Skin epidermis (tissue), 12 donors: ENCODE measurements around the gene ANO1.
"Not testable (repeated sequence)": the region's sequence is repeated elsewhere in the genome, so short reads cannot be mapped to it uniquely, and the experiment has no call there.

ENCODE experiments used
- H3K27ac ChIP-seq, 21 experiments: fragments of 200-600 bp; sonication (generic) in 11 of 21; one replicate each; pipeline ENCODE4 v1.5.0; 2020; ENCODE audit warnings: mild to moderate bottlenecking in 3 of 21, inconsistent platforms in 2 of 21, moderate library complexity in 2 of 21
- H3K4me3 ChIP-seq, 7 experiments: fragments of 200-600 bp; sonication (generic) in 2 of 7; one replicate each; pipeline ENCODE4 v1.5.0; 2020; ENCODE audit warnings: inconsistent platforms in 2 of 7, mild to moderate bottlenecking in 2 of 7, moderate library complexity in 1 of 7

The ANO1 gene

GRCh38 chr11:70200212-70200844, 122.2 kb downstream of the ANO1 start:
- no peak overlapping the region for H3K27ac ChIP-seq
- no peak overlapping the region for H3K4me3 ChIP-seq

- H3K4me3 ChIP-seq, H3K27ac ChIP-seq: not testable (repeated sequence)
These were observed 122.9 kb downstream of the ANO1 start for GRCh38 chr11:70201047-70201446.

DNA sequence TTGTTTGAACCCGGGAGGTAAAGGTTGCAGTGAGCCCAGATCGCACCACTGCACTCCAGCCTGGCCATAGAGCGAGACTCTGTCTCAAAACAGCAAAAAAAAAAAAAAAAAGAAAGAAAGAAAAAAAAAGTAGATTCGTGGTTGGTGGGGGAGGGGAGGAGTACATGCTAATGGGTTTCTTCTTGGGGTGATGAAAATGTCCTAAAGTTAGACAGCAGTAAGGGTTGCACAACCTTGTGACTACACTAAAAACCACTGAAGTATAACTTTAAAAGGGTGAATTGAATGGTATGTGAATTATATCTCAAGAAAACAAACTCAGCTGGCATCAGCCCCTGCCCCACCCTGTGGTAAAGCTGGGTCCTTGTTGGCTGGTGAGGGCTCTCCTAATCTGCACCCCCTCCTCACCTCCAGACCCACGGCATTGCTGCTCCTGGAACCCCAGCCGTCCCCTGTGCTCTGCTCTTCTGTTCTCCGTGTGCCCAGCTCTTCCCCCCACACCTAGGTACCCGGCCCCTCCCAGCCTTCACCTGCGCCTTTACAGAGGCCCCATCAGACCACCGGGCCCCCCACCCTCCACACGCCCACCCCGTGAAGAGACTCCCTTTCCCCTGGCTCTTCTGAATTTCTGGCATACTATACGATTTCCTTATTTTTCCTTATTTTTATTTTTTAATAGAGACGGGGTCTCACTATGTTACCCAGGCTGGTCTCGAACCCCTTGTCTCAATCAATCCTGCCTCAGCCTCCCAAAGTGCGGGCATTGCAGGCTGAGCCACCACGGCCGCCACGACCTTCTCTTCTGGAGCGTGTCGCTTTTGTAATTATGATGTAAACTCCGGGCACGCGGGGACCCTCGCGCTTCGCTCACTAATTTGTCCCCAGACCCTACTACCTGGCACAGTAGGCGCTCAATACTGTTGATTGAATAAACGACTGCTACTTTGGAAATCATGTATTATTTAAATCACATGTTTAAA, 124.1 kb downstream of the ANO1 start:
- Histone ChIP-seq H3K4me3 (peak overlapping the region; percentile 71 to 98 (median 88)), H3K27ac (peak overlapping the region in 20 of 21 experiments; percentile 84 to 98 (median 94))

DNA sequence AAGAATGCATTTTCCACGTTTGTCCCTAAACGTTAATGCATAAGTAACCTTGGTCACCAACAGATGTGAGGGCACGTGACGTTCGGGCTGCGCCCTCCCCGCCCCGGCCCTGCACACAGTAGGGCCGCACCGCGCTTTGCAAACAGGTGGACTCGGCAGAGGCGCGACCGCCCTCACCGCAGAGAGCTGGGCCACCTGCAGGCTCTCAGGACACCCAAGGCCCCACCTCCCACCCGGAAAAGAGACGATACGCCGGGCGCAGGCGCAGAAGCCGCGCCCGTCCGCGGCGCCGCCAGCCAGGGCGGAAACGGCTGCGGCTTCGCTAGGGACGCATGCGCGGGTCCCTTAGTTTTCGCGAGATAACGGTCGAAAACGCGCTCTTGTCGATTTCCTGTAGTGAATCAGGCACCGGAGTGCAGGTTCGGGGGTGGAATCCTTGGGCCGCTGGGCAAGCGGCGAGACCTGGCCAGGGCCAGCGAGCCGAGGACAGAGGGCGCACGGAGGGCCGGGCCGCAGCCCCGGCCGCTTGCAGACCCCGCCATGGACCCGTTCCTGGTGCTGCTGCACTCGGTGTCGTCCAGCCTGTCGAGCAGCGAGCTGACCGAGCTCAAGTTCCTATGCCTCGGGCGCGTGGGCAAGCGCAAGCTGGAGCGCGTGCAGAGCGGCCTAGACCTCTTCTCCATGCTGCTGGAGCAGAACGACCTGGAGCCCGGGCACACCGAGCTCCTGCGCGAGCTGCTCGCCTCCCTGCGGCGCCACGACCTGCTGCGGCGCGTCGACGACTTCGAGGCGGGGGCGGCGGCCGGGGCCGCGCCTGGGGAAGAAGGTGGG, 125.0 kb downstream of the ANO1 start, which contains the start of gene FADD:
Gene FADD (plus strand): TSS at position 377 of the 831 bp plus-strand sequence. CDS start 164 bp downstream, at position 541.
- Histone ChIP-seq H3K27ac (peak within 1 kb of the TSS; percentile 84 to 99 (median 94)), H3K4me3 (peak within 1 kb of the TSS; percentile 71 to 98 (median 88))

GRCh38 chr11:70203751-70204465, 125.8 kb downstream of the ANO1 start:
- Histone ChIP-seq H3K27ac (peak overlapping the region; percentile 84 to 99 (median 94)), H3K4me3 (peak overlapping the region; percentile 71 to 98 (median 88))

DNA sequence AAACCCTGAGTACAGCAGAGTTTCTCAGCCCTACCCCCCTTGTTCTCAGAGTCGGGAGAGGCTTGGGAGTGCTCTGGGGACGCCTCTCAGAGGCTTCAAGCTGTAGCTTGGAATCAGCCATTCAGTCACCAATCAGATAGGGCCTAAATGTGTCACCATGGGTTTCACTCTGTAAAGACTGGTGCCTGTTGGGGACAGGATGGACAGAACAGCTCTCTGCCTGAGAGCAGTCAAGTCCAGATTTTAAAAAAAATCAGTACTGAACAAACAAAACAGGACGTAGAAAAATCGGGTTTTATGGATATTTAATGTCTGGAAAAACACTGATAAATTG, 126.3 kb downstream of the ANO1 start:
- peak overlapping the region in 20 of 21 experiments; percentile 84 to 98 (median 94) for H3K27ac ChIP-seq
- peak overlapping the region; percentile 71 to 98 (median 88) for H3K4me3 ChIP-seq

DNA sequence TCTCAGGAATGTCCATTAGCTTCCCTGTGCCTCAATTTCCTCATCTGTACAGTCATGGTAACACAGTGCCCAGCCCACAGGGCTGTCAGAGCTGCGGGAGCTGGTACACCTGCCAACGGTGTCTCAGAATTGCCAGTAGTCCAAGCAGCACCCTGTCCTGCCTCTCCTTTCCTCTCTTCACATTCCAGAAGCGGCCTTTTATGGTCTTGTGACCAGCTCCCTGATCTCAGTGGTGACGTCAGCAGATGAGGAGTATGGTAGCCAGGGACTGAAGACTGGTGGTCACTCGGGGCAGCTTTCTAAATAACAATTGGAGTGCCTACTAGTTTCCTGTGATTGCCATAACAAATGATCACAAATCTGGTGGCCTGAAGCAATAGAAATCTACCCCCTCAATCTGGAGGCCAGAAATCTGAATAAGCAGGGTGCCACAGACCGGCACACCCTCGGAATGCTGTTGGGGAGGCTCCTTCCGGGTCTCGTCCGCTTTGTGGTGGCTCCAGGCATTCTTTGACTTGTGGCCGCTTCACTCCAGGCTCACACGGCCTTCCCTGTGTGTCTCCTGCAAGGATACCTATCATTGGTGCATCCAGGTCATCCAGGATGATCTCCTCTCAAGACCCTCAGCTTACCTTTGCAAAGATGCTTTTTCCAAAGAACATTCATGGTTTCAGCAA, 127.1 kb downstream of the ANO1 start:
- peak overlapping the region in 8 of 21 experiments; percentile 28 to 96 (median 92) for H3K27ac ChIP-seq
- no peak overlapping the region for H3K4me3 ChIP-seq

DNA sequence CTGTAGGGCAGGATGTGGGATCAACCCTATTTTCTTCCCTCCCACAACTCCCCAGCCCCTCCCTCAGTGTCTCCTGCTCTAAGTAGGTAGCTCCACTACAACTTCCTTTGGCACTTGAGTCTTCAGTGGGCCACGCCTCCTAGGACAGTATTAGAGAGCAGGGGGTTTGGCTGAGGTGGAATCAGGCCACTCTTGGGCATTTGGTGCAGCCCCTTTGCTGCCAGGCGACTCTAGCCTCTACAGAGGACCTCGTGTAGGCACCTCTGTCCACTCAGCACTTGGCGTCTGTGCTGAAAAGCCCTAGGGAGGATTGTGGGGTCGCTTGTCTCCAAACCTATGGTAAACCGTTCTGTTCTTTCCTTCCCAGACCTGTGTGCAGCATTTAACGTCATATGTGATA, 127.6 kb downstream of the ANO1 start:
- Histone ChIP-seq H3K27ac (peak overlapping the region in 1 of 21 experiments; percentile 91), H3K4me3 (no peak overlapping the region)

DNA sequence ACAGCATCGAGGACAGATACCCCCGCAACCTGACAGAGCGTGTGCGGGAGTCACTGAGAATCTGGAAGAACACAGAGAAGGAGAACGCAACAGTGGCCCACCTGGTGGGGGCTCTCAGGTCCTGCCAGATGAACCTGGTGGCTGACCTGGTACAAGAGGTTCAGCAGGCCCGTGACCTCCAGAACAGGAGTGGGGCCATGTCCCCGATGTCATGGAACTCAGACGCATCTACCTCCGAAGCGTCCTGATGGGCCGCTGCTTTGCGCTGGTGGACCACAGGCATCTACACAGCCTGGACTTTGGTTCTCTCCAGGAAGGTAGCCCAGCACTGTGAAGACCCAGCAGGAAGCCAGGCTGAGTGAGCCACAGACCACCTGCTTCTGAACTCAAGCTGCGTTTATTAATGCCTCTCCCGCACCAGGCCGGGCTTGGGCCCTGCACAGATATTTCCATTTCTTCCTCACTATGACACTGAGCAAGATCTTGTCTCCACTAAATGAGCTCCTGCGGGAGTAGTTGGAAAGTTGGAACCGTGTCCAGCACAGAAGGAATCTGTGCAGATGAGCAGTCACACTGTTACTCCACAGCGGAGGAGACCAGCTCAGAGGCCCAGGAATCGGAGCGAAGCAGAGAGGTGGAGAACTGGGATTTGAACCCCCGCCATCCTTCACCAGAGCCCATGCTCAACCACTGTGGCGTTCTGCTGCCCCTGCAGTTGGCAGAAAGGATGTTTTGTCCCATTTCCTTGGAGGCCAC, 128.3 kb downstream of the ANO1 start:
- no peak overlapping the region for H3K4me3 ChIP-seq
- H3K27ac ChIP-seq = peak overlapping the region in 1 of 21 experiments; percentile 19

GRCh38 chr11:70206982-70207376, 128.9 kb downstream of the ANO1 start:
- Histone ChIP-seq H3K27ac (peak overlapping the region in 2 of 21 experiments; percentile 18 to 19), H3K4me3 (no peak overlapping the region)

GRCh38 chr11:70207531-70208131, 129.5 kb downstream of the ANO1 start:
- Histone ChIP-seq H3K4me3 (no peak overlapping the region), H3K27ac (peak overlapping the region in 1 of 21 experiments; percentile 18)

GRCh38 chr11:70209391-70209912, 131.3 kb downstream of the ANO1 start:
- Histone ChIP-seq H3K27ac (peak overlapping the region in 1 of 21 experiments; percentile 8), H3K4me3 (no peak overlapping the region)

GRCh38 chr11:70210051-70210501, 132.0 kb downstream of the ANO1 start:
- no peak overlapping the region for H3K4me3 ChIP-seq
- H3K27ac ChIP-seq = peak overlapping the region in 2 of 21 experiments; percentile 8 to 30

- peak overlapping the region in 1 of 21 experiments; percentile 30 for H3K27ac ChIP-seq
- H3K4me3 ChIP-seq = no peak overlapping the region
These were observed 132.4 kb downstream of the ANO1 start for GRCh38 chr11:70210530-70210929.

DNA sequence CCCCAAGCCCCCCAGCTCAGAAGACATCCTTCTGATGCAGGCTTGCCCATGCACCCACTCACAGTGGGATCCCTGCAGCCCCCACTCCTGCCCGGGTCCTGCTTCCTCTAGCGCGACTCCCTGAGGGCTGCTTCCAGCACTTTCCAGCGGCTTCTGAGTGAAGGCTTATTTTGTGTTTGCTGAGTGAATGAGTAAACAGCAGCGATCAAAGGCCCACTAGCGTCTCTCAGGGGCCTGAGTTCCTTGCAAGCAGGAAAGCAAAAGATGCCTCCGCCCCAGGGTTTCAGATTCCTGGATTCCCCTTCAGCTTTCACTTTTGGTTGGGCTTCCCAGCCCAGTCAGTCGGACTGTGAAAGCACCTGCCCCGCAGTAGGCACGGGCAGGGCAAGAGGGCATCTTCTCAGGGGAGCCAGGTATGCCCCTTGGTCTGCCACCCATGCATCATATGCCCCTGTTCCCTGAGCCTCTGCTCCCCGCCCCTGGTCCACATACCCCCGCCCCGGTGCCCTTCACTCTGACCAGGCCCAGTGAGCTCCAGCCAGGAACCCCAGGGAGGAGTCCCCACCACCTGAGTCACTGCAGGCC, 134.2 kb downstream of the ANO1 start:
- Histone ChIP-seq H3K27ac (no peak overlapping the region), H3K4me3 (peak overlapping the region in 1 of 7 experiments; percentile 2)

- not testable (repeated sequence) for H3K27ac ChIP-seq, H3K4me3 ChIP-seq
These were observed 139.3 kb downstream of the ANO1 start for GRCh38 chr11:70217388-70217787.

DNA sequence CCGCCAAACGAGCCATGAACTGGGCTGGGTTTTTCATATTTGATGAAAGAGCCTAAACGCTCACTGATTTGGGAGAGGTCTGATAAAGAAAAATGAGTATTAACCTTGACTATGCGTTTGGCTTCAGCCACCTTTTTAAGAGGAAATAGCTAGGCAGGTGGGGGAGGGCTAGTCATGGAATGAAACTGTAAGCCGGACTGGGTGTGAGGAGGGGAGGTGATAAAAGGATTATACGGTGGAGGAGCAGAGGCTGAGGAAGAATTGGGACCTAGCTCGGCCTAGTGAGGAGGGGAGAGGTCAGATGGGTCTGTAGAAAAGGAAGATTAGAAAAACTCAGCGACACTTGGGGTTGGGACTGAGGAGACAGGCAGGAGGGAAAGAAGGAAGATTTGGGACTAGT, 140.0 kb downstream of the ANO1 start:
- H3K27ac ChIP-seq, H3K4me3 ChIP-seq: not testable (repeated sequence)
